HG03457 (cell line): Measurements from ENCODE around the gene SEC14L5.

Experiments
- ATAC-seq: cut with Tn5 transposase; IDR thresholded peaks from one replicate; pipeline ENCODE4 v1.9.1; 2021; ENCODE audit warnings: moderate number of reproducible peaks; ENCODE audit not compliant: unreplicated experiment

The SEC14L5 gene

DNA sequence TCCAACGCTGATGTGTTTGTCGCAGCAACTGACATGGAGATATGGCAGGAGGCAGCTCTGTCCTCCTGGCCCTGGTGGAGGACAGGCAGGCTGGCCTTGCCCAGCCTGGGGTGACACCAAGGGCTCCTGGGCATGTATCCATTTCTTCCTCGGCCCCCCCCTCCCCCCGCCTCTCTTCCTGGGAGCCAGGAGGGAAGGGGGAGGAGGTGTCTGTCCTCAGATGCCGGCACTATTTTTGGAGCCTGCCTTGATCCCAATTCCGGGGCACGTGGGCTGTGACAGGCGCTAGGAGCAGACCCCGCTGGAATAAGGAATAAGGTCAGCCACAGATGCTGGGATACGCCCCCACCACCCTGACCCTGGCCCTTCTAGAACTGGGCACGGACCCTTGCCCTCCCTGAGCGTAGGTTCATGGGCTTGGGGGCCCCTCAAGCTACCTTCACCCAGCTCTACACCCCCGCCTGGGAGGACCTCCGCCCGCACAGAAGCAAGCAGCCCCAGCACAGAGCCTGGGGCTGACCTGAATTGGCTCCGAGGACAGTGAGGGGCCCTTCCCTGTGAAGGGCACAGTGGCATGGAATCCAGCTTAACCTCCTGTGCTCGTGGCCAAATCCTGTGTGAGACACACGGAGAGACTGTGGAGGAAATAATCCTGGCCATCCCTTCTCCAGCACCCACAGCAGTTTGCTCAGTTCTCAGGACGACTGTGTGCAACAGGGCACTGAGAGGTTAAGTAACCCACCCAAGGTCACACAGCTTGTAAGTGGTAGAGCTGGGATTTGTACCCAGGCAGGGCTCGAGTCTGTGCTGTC is 24.1 kb downstream of the SEC14L5 start:
- no peak for ATAC-seq

DNA sequence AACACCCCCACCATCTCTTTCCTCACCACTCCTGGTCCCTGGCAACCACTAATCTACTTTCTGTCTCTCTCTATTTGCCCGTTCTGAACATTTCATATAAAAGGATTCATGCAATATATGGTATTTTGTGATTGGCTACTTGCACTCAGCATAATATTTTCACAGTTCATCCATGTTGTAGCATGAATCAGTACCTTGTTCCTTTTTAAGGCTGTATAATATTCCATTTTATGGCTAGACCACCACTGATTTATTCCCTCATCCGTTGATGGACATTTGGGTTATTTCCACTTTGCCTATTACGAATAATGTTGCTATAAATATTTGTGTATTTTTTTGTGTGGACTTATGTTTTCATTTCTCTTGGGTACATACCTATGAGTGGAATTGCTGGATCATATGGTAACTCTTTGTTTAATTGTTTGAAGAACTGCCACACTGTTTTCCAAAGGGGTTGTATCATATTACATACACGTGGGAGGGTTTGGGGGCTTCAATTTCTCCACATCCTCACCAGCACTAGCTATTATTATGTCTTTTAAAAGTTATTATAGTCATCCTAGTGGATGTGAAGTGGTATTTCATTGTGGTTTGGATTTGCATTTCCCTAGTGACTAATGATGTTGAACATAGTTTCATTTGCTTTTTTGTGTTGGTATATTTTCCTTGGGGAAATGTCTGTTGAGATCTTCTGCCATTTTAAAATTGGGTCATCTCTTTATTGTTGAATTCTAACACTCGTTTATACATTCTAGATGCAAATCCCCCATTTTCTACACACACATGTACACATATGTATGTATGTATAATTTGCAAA is 26.3 kb downstream of the SEC14L5 start:
- no peak for ATAC-seq

DNA sequence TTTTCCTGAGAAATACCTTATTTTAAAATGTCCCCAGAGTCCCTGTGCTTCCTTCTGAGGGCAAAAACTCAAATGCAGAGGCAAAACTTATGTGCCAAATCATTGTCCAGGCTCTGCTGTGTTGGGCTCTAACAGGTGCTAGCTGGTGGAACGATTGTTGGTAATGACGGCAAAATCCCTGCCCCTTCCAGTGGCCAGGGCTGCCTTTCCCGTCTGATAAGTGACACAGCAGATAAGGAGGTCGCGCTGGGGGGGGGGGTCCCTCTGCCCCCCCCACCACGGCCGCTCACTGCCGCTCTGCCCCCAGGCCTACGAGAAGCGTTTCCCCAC is 29.1 kb downstream of the SEC14L5 start:
- ATAC-seq, result no peak

DNA sequence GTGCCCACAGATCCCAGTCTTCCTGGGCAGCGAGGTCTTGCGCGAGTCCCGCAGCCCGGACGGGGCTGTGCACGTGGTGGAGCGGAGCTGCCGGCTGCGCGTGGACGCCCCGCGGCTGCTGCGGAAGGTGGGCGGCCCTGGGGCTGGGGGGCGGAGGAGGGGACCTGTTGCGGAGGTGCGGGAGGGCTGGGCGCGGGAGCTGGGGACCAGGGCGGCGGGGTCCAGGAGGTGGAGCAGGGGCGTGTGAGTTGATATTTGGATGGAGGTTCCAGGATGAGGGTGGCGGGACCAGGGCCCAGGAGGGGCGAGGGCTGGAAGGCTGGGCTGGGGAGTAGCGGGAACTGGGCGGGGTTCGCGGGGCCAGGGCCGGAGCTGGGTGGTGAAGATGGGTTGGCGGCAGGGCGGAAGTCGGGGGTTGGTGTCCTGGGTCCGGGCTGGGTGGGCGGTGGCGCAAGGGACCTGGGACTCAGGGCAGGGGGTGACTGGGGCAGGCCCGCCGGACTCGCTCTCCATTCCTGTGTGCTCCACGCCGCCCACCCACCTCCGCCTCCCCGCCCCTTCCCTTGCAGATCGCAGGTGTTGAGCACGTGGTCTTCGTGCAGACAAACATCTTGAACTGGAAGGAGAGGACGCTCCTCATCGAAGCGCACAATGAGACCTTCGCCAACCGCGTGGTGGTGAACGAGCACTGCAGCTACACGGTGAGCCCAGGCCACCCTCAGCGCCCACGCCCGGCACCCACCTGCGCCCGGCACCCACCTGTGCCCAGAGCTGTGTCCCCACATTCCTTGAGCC is 29.6 kb downstream of the SEC14L5 start:
- no peak for ATAC-seq

DNA sequence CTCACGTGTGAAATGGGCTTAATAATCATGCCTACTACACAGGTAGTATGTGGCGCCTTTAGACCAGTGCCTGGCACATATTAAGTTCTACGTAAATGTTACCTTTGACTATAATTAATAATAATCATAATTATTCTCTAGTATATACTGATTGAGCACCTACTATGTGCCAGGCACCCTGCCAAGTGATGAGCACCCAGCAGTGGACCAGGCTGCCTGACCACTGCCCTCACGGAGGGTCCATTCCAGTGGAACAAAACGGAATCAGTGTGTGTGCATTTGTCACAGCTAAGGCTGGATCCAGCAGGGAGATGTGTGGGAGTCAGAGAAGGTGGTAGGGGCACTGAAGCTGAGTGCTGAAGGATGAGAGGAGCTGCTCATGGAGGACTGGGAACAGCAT is 30.5 kb downstream of the SEC14L5 start:
- ATAC-seq, result no peak

DNA sequence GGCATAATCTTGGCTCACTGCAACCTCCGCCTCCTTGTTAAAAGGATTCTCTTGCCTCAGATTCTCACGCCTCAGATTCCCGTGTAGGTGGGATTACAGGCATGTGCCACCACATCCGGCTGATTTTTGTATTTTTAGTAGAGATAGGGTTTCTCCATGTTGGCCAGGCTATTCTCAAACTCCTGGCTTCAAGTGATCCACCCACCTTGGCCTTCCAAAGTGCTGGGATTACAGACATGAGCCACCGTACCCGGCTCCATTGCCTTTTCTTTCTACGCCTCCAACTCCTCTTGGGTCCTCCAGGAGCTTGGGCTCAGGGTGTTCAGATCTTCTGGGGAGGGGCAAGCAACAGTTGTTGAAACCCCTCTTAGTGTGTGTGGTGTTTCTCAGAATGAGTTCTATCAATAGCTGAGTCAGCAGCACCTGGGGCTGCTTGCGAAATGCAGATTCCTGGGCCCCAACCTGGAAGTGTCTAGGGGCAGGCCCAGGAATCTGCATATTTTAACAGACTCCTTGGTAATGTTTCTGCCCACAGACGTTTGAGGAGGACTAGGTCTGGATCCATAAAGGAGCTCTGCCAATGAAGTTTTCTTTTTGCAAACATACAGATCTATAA is 31.4 kb downstream of the SEC14L5 start:
- no peak for ATAC-seq

DNA sequence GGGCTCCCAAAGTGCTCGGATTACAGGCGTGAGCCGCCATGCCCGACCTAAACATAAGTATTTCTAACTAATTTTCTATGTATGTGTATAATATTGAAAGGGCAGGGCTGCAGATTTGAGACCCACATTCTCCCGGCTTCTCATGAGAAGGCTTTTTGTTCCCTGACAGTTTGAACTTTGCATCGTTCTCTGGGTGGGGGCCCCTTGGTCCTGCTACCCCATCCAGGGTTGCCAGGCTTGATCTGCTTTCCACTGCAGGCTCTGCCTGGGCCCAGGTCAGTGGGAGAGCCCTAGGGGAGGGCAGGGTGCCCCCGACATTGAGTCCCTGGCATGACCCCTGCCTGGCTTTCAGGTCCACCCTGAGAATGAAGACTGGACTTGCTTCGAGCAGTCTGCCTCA is 32.3 kb downstream of the SEC14L5 start:
- ATAC-seq, result no peak

DNA sequence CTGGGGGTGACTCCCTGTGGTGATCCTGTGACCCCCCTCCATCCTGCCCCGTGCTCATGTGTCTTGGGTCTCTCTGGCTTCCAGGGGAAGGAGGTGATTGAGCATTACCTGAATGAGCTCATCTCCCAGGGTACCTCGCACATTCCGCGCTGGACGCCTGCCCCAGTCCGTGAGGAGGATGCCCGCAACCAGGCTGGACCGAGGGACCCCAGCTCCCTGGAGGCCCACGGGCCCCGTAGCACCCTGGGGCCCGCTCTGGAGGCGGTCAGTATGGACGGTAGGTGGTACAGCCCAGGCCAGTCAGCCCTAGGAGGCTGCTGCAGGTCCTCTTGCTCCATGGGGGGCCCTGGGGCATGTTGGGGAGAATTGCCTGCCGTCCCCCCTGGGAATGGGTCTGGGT is 33.6 kb downstream of the SEC14L5 start:
- no peak for ATAC-seq

DNA sequence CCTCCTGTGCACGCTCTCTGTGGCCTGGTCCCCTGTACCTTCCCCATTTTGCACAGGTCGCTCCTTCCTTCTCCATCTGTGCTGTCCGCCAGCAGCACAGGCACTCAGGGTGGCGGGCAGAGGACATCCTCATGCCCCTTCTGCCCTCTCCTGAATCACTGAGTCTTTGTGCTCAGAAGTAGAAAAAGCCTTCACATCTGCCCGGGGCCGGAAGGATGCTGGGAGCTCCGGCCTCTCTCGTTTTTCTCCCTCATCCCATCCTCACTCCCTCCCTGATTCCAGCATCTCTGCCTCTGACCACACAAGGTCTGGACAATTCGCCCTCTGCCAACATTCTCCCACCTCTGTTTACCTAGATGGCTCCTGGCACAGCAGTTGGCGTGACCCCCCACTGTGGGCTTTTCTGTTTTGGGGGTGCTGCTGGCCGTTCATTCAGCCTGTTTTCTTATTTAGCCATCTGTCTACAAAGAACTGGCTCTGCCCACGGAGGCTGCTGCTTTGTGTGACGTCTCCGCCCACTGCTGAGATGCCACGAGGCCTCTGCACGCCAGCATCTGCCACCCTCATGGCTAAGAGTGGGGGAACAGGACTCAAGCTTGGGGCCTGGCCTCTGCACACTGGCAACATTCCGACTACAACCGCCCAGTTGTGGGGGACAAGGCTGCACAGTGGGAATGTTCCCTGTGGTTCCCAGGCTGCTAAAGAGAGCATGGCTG is 36.7 kb downstream of the SEC14L5 start:
- ATAC-seq, result no peak

DNA sequence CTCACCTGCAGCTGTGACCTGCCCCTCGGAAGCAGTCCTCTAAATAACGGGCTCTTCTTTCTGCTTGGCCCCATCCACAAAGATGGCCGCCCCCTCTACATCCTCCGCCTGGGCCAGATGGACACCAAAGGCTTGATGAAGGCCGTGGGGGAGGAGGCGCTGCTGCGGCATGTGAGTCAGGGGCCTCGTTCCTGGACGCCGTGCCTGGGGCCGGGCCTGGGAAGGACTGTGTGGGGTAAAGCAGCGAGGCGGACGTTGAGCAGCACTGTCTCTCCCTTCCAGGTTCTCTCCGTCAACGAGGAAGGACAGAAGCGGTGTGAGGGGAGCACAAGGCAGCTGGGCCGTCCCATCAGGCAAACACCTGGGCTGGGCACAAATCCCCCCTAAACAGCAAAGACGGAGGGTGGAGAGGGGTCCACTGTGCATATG is 42.5 kb downstream of the SEC14L5 start:
- ATAC-seq, result no peak

DNA sequence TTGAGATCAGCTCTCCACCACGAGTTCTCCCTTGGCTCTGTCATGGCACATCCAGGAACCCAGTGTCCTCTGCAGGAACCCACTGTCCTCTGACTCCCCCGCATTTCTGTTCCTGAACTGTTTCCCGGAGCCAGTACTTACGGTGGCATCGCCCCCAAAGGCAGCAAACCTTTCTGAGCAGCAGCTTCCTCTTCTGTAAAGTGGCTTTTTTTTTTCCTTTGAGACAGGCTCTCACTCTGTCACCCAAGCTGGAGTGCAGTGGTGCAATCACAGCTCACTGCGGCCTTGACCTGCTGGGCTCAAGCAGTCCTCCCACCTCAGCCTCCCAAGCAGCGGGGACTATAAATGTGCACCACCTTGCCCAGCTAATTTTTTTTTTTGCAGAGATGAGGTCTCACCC is 43.4 kb downstream of the SEC14L5 start:
- ATAC-seq, result no peak

DNA sequence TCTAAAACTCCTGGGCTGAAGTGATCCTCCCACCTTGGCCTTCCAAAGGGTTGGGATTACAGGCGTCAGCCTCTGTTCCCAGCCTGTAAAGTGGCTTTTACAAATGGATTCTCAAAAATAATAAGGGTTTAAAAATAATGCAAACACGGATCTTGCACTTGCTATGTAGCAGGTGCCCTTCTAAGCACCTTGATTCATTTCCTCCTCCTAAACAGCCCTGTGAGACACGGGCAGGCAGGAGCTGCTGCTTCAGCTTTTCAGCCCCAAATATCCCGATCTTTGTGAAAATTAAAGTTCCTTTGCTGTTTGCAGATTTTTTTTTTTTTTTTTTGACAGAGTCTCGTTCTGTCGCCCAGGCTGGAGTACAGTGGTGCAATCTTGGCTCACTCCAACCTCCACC is 43.9 kb downstream of the SEC14L5 start:
- no peak for ATAC-seq

DNA sequence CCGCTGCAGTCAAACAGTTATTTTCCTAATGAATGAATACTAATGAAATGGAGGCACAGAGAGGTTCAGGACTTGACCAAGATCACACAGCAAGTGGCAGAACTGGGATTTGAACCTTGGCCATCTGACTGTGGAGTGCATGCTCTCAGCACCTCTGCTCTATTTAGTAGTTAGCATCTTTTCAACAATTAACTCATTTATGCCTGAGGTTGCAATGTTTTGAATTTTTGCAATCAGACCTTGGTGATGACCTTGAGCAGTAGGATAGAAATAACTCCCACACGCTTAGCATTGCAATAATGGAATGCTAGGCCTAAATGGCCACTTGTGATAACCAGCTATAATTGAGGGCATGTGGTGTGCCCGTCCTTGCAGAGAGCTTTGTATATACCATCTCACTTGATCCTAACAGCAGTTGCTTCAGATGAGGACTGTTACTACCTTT is 44.6 kb downstream of the SEC14L5 start:
- ATAC-seq, result no peak

DNA sequence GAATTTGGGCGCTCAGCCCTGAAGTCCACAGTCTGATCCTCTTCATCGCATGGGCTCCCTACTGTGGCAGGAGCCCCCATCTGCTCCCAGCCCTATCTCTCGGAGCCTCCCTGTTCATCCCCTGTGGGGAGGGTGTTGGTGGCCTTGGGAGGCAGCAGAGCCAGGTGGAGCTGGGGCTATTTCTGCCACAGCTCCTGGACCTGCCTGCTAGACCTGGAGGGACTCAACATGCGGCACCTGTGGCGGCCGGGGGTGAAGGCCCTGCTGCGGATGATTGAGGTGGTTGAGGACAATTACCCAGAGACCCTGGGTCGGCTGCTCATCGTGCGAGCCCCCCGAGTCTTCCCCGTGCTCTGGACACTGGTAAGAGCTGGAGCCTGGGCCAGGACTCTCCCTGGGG is 45.1 kb downstream of the SEC14L5 start:
- no peak for ATAC-seq

DNA sequence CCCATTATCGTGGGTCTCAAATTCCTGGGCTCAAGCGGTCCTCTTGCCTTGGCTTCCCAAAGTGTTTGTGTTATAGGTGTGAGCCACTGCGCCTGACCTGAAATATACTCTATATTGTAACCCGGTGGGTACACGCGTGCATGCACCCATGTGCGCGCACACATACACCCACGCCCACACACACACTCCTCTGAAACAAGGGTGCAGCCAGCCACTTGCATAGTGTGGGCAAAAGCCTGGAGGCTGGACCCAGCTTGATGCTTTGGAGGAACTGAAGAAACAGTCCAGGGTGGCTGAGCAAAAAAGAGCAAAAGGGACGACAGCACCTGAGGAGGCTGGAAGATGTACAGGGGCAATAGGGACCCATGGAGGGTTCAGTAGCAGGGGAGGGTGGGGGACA is 45.7 kb downstream of the SEC14L5 start:
- ATAC-seq, result no peak

DNA sequence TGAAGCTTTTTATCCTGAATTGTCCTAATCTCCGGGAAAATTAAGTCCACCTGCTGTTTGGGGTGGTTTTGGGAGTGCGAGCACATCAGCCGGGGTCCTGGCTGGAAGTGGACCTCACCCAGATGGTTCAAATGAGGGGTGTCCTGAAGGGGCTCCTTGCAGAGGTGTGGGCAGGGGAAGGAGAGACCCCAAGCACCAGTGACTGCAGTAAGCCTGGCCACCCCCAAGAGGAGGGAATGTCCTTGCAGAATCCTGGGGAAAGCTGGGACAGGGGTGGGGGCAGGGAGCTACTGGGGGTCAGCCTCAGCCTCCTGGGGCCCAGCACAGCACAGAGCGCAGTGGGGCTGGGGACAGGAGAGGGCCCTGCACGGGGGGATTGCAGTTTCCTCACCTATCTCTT is 46.2 kb downstream of the SEC14L5 start:
- no peak for ATAC-seq

DNA sequence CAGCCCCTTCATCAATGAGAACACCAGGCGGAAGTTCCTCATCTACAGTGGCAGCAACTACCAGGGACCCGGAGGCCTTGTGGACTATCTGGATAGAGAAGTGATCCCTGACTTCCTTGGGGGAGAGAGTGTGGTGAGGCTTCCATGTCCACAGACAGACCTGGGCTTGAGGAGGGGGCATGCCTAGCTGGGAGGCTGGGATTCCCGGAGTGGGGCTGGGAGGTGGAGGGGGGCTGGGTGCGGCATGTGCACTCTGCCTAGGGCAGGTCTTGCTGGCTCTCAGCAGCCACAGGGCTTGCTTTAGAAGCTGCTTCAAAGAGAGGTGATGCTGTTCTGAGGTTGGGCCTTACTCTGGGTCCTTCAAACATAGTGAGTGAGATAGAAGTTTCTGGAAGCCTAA is 47.8 kb downstream of the SEC14L5 start:
- ATAC-seq, result no peak

DNA sequence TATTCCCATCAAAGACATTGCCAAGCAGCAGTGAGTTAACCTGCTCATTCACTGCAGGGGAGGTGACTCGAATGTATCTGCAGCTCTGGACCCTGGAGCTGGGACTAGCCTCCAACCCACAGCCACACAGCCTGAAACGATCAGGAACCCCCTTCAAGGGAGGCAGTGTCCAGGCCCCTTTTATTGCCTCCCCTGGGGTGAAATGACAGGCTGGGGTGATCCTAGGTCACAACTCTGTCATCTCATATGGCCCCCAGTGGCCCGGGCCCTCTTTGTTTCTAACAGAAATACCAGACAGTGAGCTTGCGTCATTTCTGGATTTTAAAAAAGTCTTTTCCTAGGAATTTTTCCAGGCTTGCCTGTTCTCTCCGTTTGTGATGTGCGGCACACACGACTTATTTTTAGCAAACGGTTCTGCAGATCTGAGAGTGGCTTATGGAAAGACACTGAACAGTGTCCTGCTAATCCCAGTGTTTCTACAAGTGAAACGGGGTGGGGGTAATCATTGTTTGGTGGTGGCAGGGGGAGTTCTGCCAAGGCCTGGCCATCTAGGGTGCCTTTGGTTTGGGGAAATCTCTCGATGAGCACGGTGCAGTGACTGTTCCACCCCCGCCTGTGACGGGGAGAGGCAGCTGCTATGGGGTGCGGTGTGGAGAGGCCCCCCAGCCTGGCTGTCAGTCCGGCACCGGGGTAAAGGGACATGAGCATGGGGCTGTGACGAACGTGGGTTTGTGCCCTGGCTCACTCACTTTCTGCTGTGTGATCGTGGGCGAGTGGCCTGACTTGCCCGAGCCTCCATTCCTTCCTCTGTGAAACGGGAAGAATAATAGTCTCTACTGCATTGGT is 48.4 kb downstream of the SEC14L5 start:
- ATAC-seq, result no peak

DNA sequence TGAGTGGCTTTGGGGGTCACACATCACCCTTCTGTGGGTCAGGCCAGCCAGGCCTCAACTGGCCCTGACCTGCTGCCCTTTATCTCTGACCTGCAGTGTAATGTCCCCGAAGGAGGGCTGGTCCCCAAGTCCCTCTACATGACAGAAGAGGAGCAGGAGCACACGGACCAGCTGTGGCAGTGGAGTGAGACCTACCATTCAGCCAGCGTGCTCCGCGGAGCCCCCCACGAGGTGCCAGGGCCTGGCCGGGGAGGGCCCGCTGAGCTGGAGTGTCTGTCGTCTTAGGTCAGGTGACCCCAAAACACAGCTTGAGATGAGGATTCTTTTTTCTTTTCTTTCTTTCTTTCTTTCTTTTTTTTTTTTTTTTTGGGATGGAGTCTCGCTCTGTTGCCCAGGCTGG is 49.1 kb downstream of the SEC14L5 start:
- ATAC-seq, result no peak

DNA sequence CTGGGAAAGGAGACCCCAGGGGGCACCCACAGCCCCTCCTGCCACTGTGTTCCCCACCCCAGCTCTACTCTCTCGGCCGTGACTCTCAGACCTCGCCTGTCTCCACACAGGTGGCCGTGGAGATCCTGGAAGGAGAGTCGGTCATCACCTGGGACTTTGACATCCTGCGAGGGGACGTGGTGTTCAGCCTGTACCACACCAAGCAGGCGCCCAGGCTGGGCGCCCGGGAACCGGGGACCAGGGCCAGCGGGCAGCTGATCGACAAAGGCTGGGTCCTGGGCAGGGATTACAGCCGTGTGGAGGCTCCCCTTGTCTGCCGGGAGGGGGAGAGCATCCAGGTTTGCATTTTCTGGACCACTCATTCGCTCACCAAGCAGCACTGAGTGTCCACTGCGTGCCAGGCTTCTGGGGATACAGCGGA is 50.2 kb downstream of the SEC14L5 start:
- ATAC-seq, result no peak
